Posterior cingulate gyrus (tissue), 11 donors: ENCODE data around the gene ITGA7.

Source experiments
- DNase-seq, 10 donors: peaks; one replicate each; pipeline versions ENCODE4 v3.0.0 to v3.0.0-alpha.2; 2020 to 2021; ENCODE audit warnings: mixed read lengths in 3 of 10
- intact Hi-C: fragments of 100-400 bp; cut with DNase I; formaldehyde crosslinking; loops from one replicate; pipeline ENCODE4 v1.15.1; 2023

Gene ITGA7

GRCh38 chr12:55736780-55737580, 29.3 kb upstream of the ITGA7 start:
- intact Hi-C loops: loop anchor here (2.0 kb wide), 1 partner anchor 78 kb away; no protein-coding TSS in a partner anchor
- DNase-seq: peak in 8 of 10 donors; percentile 65 to 94 (median 70)

- peak in 1 of 10 donors; percentile 62 for DNase-seq
- intact Hi-C loops: loop anchor here (2.0 kb wide), 1 partner anchor 77 kb away; no protein-coding TSS in a partner anchor
Measured at GRCh38 chr12:55736076-55736475, 28.4 kb upstream of the ITGA7 start.

- intact Hi-C loops: no loop called here
- DNase-seq: peak in 1 of 10 donors; percentile 41
Measured at GRCh38 chr12:55734595-55734994, 26.9 kb upstream of the ITGA7 start.

GRCh38 chr12:55733858-55734257, 26.2 kb upstream of the ITGA7 start:
- no peak for DNase-seq
- intact Hi-C loops: no loop called here

GRCh38 chr12:55733021-55733555, 25.4 kb upstream of the ITGA7 start:
- intact Hi-C loops: no loop called here

GRCh38 chr12:55732288-55732687, 24.6 kb upstream of the ITGA7 start:
- DNase-seq: peak in 1 of 10 donors; percentile 67
- intact Hi-C loops: no loop called here

More at GRCh38 chr12:55733021-55733555, 25.4 kb upstream of the ITGA7 start:
- DNase-seq: peak in 1 of 10 donors; percentile 55

- peak in 9 of 10 donors; percentile 53 to 95 (median 66) for DNase-seq
- intact Hi-C loops: no loop called here
Measured at GRCh38 chr12:55729819-55730818, 22.4 kb upstream of the ITGA7 start.

- peak; percentile 86 to 99 (median 92) for DNase-seq
- intact Hi-C loops: no loop called here
Measured at GRCh38 chr12:55728939-55729818, 21.5 kb upstream of the ITGA7 start, which contains the start of gene CD63. TSS of gene CD63 (minus strand) at chr12:55729009. CDS start at chr12:55728341, 668 bp downstream.

GRCh38 chr12:55728186-55728938, 20.7 kb upstream of the ITGA7 start:
- peak; percentile 69 to 93 (median 74) for DNase-seq
- intact Hi-C loops: no loop called here

- intact Hi-C loops: no loop called here
- peak in 2 of 10 donors; percentile 42 to 87 for DNase-seq
Measured at GRCh38 chr12:55727643-55728185, 20.0 kb upstream of the ITGA7 start.

GRCh38 chr12:55726971-55727370, 19.3 kb upstream of the ITGA7 start:
- intact Hi-C loops: no loop called here
- DNase-seq: peak in 1 of 10 donors; percentile 83

- peak in 1 of 10 donors; percentile 58 for DNase-seq
- intact Hi-C loops: no loop called here
Measured at GRCh38 chr12:55725556-55725955, 17.9 kb upstream of the ITGA7 start.

GRCh38 chr12:55724940-55725309, 17.2 kb upstream of the ITGA7 start:
- intact Hi-C loops: loop anchor here (5.0 kb wide), 1 partner anchor 63 kb away; no protein-coding TSS in a partner anchor
- peak in 2 of 10 donors; percentile 41 to 66 for DNase-seq

GRCh38 chr12:55724226-55724939, 16.7 kb upstream of the ITGA7 start:
- intact Hi-C loops: loop anchor here (5.0 kb wide), 1 partner anchor 62 kb away; no protein-coding TSS in a partner anchor
- peak in 9 of 10 donors; percentile 61 to 96 (median 72) for DNase-seq

GRCh38 chr12:55723516-55724225, 16.0 kb upstream of the ITGA7 start:
- intact Hi-C loops: loop anchor here (5.0 kb wide), 1 partner anchor 61 kb away; no protein-coding TSS in a partner anchor

GRCh38 chr12:55722948-55723347, 15.2 kb upstream of the ITGA7 start:
- intact Hi-C loops: loop anchor here (5.0 kb wide), 1 partner anchor 61 kb away; no protein-coding TSS in a partner anchor
- DNase-seq: peak in 1 of 10 donors; percentile 43

More at GRCh38 chr12:55723516-55724225, 16.0 kb upstream of the ITGA7 start:
- peak in 2 of 10 donors; percentile 44 to 73 for DNase-seq
